Right atrium auricular region (tissue), 2 donors: ENCODE data around the gene UBE2E2. TPM values are rescaled to one million over a fixed set of nuclear protein-coding genes. Genes with fewer than 3 reads are reported as not detected.

ENCODE experiments used
- DNase-seq: peaks from one replicate; pipeline ENCODE4 v3.0.0-alpha.2; 2019; ENCODE audit warnings: low spot score
- H3K27ac ChIP-seq, 2 donors: fragments of 200-600 bp; sonication (generic); 1 replicate in 1 of 2; 2 replicates in 1 of 2; pipeline ENCODE4 v1.5.1; 2016 to 2019
- H3K27me3 ChIP-seq, 2 donors: fragments of 200-600 bp; sonication (generic); one replicate each; pipeline versions ENCODE4 v1.5.1 to v1.6.0; 2017 to 2019
- H3K36me3 ChIP-seq: fragments of 200-600 bp; sonication (generic); one replicate; pipeline ENCODE4 v1.5.1; 2016
- H3K4me1 ChIP-seq, 2 donors: fragments of 200-600 bp; sonication (generic); one replicate each; pipeline versions ENCODE4 v1.5.1 to v1.6.0; 2017 to 2019
- H3K4me3 ChIP-seq, 2 donors: fragments of 200-600 bp; sonication (generic); 1 replicate in 1 of 2; 2 replicates in 1 of 2; pipeline ENCODE4 v1.5.1; 2017 to 2019; ENCODE audit warnings: mild to moderate bottlenecking in 1 of 2, moderate library complexity in 1 of 2
- H3K9me3 ChIP-seq, 2 donors: fragments of 200-600 bp; sonication (generic); one replicate each; pipeline ENCODE4 v1.5.1; 2019
- total RNA-seq, 2 donors: library from RNA; depleted of rRNA; stranded (reverse); fragments of >200 nt; gene quantifications; one replicate each; pipeline ENCODE4 v1.1.0, GENCODE V29; 2016
- TF ChIP-seq, protein P1 (sequence below), 2 donors: fragments of 200-600 bp; sonication (generic); IDR thresholded peaks; one replicate each; pipeline ENCODE4 v1.5.1; 2019; ENCODE audit warnings: antibody characterized with exemption in 2 of 2

Gene UBE2E2
- total RNA-seq, 2 donors from 2014 or later: 31.0 to 36.7 TPM

DNA sequence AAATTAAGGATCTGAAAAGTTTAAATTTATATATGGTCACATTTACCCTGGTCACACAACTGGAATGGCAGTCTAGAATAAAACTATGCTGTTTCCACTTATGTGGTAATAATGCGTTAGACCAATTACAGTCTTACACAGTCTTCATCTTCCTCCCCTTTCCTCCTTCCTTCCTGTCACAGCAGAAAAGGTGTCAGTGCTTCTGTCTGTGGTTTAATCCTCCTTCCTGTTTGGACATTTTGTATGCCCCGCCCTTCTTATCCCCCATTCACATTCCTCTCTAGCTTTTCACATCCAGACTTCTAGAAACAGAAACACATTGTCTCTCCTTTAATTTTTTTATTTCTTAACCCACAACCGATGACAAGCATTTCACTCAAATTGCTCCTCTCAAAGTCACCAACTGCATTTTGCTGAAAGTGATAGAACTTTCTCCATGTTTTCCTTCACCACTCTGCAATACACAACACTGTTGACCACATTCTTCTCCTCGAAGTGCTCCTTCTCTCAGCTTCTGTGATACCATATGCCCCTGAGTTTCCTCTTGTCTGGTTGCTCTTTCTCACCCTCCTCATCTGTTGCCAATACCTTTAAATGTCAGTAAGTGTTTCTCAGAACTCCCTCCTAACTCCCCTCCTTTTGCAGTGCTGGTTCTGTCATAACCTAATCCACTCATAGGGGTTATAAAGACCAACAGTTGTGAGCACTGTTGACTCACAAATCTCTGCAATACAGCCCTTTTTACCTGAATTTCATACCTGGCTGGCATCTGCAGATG lies 271.6 kb downstream of the UBE2E2 start:
- DNase-seq: no peak
- no peaks in the 10 kb centered on the region for H3K27me3 ChIP-seq
- no peak overlapping the region for H3K27ac ChIP-seq
- TF ChIP-seq, protein P1, sequence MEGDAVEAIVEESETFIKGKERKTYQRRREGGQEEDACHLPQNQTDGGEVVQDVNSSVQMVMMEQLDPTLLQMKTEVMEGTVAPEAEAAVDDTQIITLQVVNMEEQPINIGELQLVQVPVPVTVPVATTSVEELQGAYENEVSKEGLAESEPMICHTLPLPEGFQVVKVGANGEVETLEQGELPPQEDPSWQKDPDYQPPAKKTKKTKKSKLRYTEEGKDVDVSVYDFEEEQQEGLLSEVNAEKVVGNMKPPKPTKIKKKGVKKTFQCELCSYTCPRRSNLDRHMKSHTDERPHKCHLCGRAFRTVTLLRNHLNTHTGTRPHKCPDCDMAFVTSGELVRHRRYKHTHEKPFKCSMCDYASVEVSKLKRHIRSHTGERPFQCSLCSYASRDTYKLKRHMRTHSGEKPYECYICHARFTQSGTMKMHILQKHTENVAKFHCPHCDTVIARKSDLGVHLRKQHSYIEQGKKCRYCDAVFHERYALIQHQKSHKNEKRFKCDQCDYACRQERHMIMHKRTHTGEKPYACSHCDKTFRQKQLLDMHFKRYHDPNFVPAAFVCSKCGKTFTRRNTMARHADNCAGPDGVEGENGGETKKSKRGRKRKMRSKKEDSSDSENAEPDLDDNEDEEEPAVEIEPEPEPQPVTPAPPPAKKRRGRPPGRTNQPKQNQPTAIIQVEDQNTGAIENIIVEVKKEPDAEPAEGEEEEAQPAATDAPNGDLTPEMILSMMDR (IDR thresholded peaks at IDR 0.05): no peak
- H3K4me1 ChIP-seq: no peaks in the 10 kb centered on the region
- peaks cover 0 to 4% of the 10 kb centered on the region in 2 donors for H3K9me3 ChIP-seq
- H3K36me3 ChIP-seq: no peaks in the 10 kb centered on the region
- H3K4me3 ChIP-seq: no peak overlapping the region

DNA sequence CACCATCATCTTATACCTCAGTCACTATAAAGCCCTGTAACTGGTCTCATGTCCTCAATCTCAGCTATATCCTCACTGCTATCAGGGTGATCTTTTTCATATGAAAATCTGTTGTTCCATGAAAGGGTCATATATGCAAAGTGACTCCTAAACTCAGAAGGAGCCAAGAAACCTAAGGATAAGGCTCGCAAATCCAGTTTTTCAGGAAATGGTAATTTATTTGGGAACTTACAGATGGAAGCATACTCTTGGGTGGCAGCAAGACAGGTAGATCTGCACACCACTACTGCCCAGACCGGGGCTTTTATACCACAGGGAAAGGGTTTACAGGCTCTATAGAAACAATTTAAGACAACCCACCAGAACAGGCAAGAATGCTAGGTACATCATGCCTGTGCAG lies 272.3 kb downstream of the UBE2E2 start:
- no peak overlapping the region for H3K27ac ChIP-seq
- TF ChIP-seq, protein P1 (IDR thresholded peaks at IDR 0.05): no peak
- DNase-seq: no peak
- peaks cover 0 to 4% of the 10 kb centered on the region in 2 donors for H3K9me3 ChIP-seq
- H3K27me3 ChIP-seq: no peaks in the 10 kb centered on the region
- no peaks in the 10 kb centered on the region for H3K4me1 ChIP-seq
- no peak overlapping the region for H3K4me3 ChIP-seq
- H3K36me3 ChIP-seq: no peaks in the 10 kb centered on the region

GRCh38 chr3:23479026-23479425 lies 275.9 kb downstream of the UBE2E2 start:
- DNase-seq: no peak
- no peak overlapping the region for H3K27ac ChIP-seq
- H3K4me1 ChIP-seq: peaks cover 0 to 5% of the 10 kb centered on the region in 2 donors
- no peaks in the 10 kb centered on the region for H3K27me3 ChIP-seq
- no peaks in the 10 kb centered on the region for H3K36me3 ChIP-seq
- no peak overlapping the region for H3K4me3 ChIP-seq
- TF ChIP-seq, protein P1 (IDR thresholded peaks at IDR 0.05): no peak
- H3K9me3 ChIP-seq: peaks cover 0 to 4% of the 10 kb centered on the region in 2 donors

GRCh38 chr3:23479615-23480328 lies 276.6 kb downstream of the UBE2E2 start:
- Histone ChIP-seq H3K36me3 (no peaks in the 10 kb centered on the region), H3K4me3 (no peak overlapping the region), H3K9me3 (peaks cover 0 to 4% of the 10 kb centered on the region in 2 donors), H3K27me3 (no peaks in the 10 kb centered on the region), H3K4me1 (peaks cover 0 to 5% of the 10 kb centered on the region in 2 donors), H3K27ac (no peak overlapping the region)
- no peak for DNase-seq
- TF ChIP-seq, protein P1 (IDR thresholded peaks at IDR 0.05): no peak

GRCh38 chr3:23480329-23480714 lies 277.2 kb downstream of the UBE2E2 start:
- H3K9me3 ChIP-seq: peaks cover 0 to 4% of the 10 kb centered on the region in 2 donors
- no peaks in the 10 kb centered on the region for H3K27me3 ChIP-seq
- H3K4me1 ChIP-seq: peaks cover 0 to 5% of the 10 kb centered on the region in 2 donors
- no peak for DNase-seq
- H3K27ac ChIP-seq: no peak overlapping the region
- H3K4me3 ChIP-seq: no peak overlapping the region
- TF ChIP-seq, protein P1 (IDR thresholded peaks at IDR 0.05): no peak
- no peaks in the 10 kb centered on the region for H3K36me3 ChIP-seq
